Measurements from ENCODE around the gene RAMP1.

The RAMP1 gene

GRCh38 chr2:237882510-237883481, 23.4 kb downstream of the RAMP1 start:
- TF ChIP-seq SIN3A (IDR thresholded peaks at IDR 0.05; ENCODE audit: borderline replicate concordance, insufficient read depth, low read length) (no peak), POLR2AphosphoS5 (IDR thresholded peaks at IDR 0.05; ENCODE audit: low read depth, low read length) (no peak), FOXP2 (optimal IDR thresholded peaks at IDR 0.05; ENCODE audit: borderline replicate concordance, extremely low read depth, extremely low read length, insufficient read depth) (no peak), TAF1 (IDR thresholded peaks at IDR 0.05; ENCODE audit: borderline replicate concordance, insufficient read depth, low read length) (no peak)
- TF ChIP-seq, protein P1, sequence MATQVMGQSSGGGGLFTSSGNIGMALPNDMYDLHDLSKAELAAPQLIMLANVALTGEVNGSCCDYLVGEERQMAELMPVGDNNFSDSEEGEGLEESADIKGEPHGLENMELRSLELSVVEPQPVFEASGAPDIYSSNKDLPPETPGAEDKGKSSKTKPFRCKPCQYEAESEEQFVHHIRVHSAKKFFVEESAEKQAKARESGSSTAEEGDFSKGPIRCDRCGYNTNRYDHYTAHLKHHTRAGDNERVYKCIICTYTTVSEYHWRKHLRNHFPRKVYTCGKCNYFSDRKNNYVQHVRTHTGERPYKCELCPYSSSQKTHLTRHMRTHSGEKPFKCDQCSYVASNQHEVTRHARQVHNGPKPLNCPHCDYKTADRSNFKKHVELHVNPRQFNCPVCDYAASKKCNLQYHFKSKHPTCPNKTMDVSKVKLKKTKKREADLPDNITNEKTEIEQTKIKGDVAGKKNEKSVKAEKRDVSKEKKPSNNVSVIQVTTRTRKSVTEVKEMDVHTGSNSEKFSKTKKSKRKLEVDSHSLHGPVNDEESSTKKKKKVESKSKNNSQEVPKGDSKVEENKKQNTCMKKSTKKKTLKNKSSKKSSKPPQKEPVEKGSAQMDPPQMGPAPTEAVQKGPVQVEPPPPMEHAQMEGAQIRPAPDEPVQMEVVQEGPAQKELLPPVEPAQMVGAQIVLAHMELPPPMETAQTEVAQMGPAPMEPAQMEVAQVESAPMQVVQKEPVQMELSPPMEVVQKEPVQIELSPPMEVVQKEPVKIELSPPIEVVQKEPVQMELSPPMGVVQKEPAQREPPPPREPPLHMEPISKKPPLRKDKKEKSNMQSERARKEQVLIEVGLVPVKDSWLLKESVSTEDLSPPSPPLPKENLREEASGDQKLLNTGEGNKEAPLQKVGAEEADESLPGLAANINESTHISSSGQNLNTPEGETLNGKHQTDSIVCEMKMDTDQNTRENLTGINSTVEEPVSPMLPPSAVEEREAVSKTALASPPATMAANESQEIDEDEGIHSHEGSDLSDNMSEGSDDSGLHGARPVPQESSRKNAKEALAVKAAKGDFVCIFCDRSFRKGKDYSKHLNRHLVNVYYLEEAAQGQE (IDR thresholded peaks at IDR 0.05; ENCODE audit: insufficient read depth in 1 of 2, low read depth in 2 of 2, low read length in 2 of 2): no peak

GRCh38 chr2:237883951-237884446, 24.6 kb downstream of the RAMP1 start:
- TF ChIP-seq TAF1 (IDR thresholded peaks at IDR 0.05; ENCODE audit: borderline replicate concordance, insufficient read depth, low read length) (no peak), SIN3A (IDR thresholded peaks at IDR 0.05; ENCODE audit: borderline replicate concordance, insufficient read depth, low read length) (no peak), POLR2AphosphoS5 (IDR thresholded peaks at IDR 0.05; ENCODE audit: low read depth, low read length) (no peak), FOXP2 (optimal IDR thresholded peaks at IDR 0.05; ENCODE audit: borderline replicate concordance, extremely low read depth, extremely low read length, insufficient read depth) (no peak)
- TF ChIP-seq, protein P1 (IDR thresholded peaks at IDR 0.05; ENCODE audit: insufficient read depth in 1 of 2, low read depth in 2 of 2, low read length in 2 of 2): no peak

GRCh38 chr2:237884681-237885080, 25.3 kb downstream of the RAMP1 start:
- no peak for TF ChIP-seq TAF1 (IDR thresholded peaks at IDR 0.05; ENCODE audit: borderline replicate concordance, insufficient read depth, low read length)
- TF ChIP-seq, protein P1 (IDR thresholded peaks at IDR 0.05; ENCODE audit: insufficient read depth in 1 of 2, low read depth in 2 of 2, low read length in 2 of 2): no peak
- no peak for TF ChIP-seq SIN3A (IDR thresholded peaks at IDR 0.05; ENCODE audit: borderline replicate concordance, insufficient read depth, low read length)
- TF ChIP-seq FOXP2 (optimal IDR thresholded peaks at IDR 0.05; ENCODE audit: borderline replicate concordance, extremely low read depth, extremely low read length, insufficient read depth): no peak
- TF ChIP-seq POLR2AphosphoS5 (IDR thresholded peaks at IDR 0.05; ENCODE audit: low read depth, low read length): no peak

- TF ChIP-seq, protein P1 (IDR thresholded peaks at IDR 0.05; ENCODE audit: insufficient read depth in 1 of 2, low read depth in 2 of 2, low read length in 2 of 2): no peak
- TF ChIP-seq POLR2AphosphoS5 (IDR thresholded peaks at IDR 0.05; ENCODE audit: low read depth, low read length): no peak
- no peak for TF ChIP-seq TAF1 (IDR thresholded peaks at IDR 0.05; ENCODE audit: borderline replicate concordance, insufficient read depth, low read length)
- no peak for TF ChIP-seq FOXP2 (optimal IDR thresholded peaks at IDR 0.05; ENCODE audit: borderline replicate concordance, extremely low read depth, extremely low read length, insufficient read depth)
- no peak for TF ChIP-seq SIN3A (IDR thresholded peaks at IDR 0.05; ENCODE audit: borderline replicate concordance, insufficient read depth, low read length)
Measured at GRCh38 chr2:237885111-237885930, 25.9 kb downstream of the RAMP1 start.

Data from PFSK-1 (cell line).